MCF 10A (cell line): ENCODE data around the gene TTLL6. TPM values are rescaled to one million over a fixed set of nuclear protein-coding genes. Genes with fewer than 3 reads are reported as not detected.

Experiments used
- BruUV-seq: library from RNA; stranded (reverse); fragments of 400-500 nt; replicated peaks from 2 replicates; lab custom pipeline; 2021; lab: Mats Ljungman, UMichigan
- CTCF ChIA-PET: fragments of 300-600 bp; sonication (Branson Sonifier 250); formaldehyde crosslinking; extraction: SDS; loops from one replicate; lab custom pipeline; 2021; ENCODE audit warnings: antibody characterized with exemption, inconsistent platforms; lab: Yijun Ruan, JAX
- POLR2A ChIA-PET: fragments of 300-600, 350-650 bp; sonication (Branson Sonifier 250); formaldehyde crosslinking; extraction: SDS; loops from one replicate; lab custom pipeline; 2020; ENCODE audit warnings: antibody characterized with exemption, inconsistent platforms; lab: Yijun Ruan, JAX
- DNase-seq: peaks from one replicate; pipeline ENCODE4 v3.0.0-alpha.2; 2018; ENCODE audit not compliant: unreplicated experiment
- H3K27ac Mint-ChIP-seq: one replicate; pipeline ENCODE4 v1.8.0; 2022; ENCODE audit warnings: mild to moderate bottlenecking, low read depth, mixed read lengths; ENCODE audit not compliant: unreplicated experiment
- H3K27me3 Mint-ChIP-seq: one replicate; pipeline ENCODE4 v1.8.0; 2022; ENCODE audit warnings: mixed read lengths; ENCODE audit not compliant: insufficient read depth, unreplicated experiment
- H3K36me3 Mint-ChIP-seq: one replicate; pipeline ENCODE4 v1.8.0; 2022; ENCODE audit warnings: mild to moderate bottlenecking, moderate library complexity, mixed read lengths; ENCODE audit not compliant: insufficient read depth, unreplicated experiment
- H3K4me1 Mint-ChIP-seq: one replicate; pipeline ENCODE4 v1.8.0; 2022; ENCODE audit warnings: mixed read lengths; ENCODE audit not compliant: insufficient read depth, unreplicated experiment
- H3K4me3 Mint-ChIP-seq: one replicate; pipeline ENCODE4 v1.8.0; 2022; ENCODE audit warnings: mild to moderate bottlenecking, moderate library complexity, mixed read lengths; ENCODE audit not compliant: unreplicated experiment
- H3K9me3 Mint-ChIP-seq: one replicate; pipeline ENCODE4 v1.8.0; 2022; ENCODE audit warnings: mixed read lengths; ENCODE audit not compliant: unreplicated experiment
- intact Hi-C: fragments of 100-400 bp; cut with micrococcal nuclease; formaldehyde crosslinking; loops from 2 replicates; pipeline ENCODE4 v1.14.1; 2022
- total RNA-seq: library from RNA; stranded (reverse); gene quantifications from 2 replicates; pipeline ENCODE4 v1.2.3, GENCODE V29; 2022
- TF ChIP-seq, protein P1 (sequence below): fragments of 200-600 bp; IDR thresholded peaks from one replicate; pipeline ENCODE4 v1.8.0; 2022; ENCODE audit warnings: antibody characterized with exemption, mild to moderate bottlenecking; ENCODE audit not compliant: unreplicated experiment

Gene TTLL6
- total RNA-seq, 1 experiment from 2014 or later, result not detected

- intact Hi-C loops, result no loop called here
- no TSS peak for BruUV-seq
- no peak overlapping the region for H3K27ac Mint-ChIP-seq
- no peaks in the 10 kb centered on the region for H3K9me3 Mint-ChIP-seq
- H3K27me3 Mint-ChIP-seq, result peaks cover 11% of the 10 kb centered on the region
- ChIA-PET CTCF (interaction anchor here (0.5 to 3.7 kb wide), 3 partner anchors 12 to 62 kb away, joined by 3 to 19 read pairs (median 7); no protein-coding TSS in a partner anchor), POLR2A (interaction anchor here (0.6 to 1.9 kb wide), 6 partner anchors 14 to 130 kb away, joined by 3 to 6 read pairs (median 4); no protein-coding TSS in a partner anchor)
- H3K4me1 Mint-ChIP-seq, result peaks cover 10% of the 10 kb centered on the region
- H3K36me3 Mint-ChIP-seq, result no peaks in the 10 kb centered on the region
- H3K4me3 Mint-ChIP-seq, result peak overlapping the region; percentile 39
- TF ChIP-seq, protein P1, sequence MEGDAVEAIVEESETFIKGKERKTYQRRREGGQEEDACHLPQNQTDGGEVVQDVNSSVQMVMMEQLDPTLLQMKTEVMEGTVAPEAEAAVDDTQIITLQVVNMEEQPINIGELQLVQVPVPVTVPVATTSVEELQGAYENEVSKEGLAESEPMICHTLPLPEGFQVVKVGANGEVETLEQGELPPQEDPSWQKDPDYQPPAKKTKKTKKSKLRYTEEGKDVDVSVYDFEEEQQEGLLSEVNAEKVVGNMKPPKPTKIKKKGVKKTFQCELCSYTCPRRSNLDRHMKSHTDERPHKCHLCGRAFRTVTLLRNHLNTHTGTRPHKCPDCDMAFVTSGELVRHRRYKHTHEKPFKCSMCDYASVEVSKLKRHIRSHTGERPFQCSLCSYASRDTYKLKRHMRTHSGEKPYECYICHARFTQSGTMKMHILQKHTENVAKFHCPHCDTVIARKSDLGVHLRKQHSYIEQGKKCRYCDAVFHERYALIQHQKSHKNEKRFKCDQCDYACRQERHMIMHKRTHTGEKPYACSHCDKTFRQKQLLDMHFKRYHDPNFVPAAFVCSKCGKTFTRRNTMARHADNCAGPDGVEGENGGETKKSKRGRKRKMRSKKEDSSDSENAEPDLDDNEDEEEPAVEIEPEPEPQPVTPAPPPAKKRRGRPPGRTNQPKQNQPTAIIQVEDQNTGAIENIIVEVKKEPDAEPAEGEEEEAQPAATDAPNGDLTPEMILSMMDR, result no peak
- DNase-seq, result no peak
These were observed 623 bp downstream of the TTLL6 start for GRCh38 chr17:48816438-48816773.

- H3K27ac Mint-ChIP-seq, result no peak overlapping the region
- peaks cover 10% of the 10 kb centered on the region for H3K4me1 Mint-ChIP-seq
- POLR2A ChIA-PET, result interaction anchor here (0.8 to 1.6 kb wide), 4 partner anchors 13 to 296 kb away, joined by 3 to 6 read pairs (median 3); no protein-coding TSS in a partner anchor
- no peaks in the 10 kb centered on the region for H3K36me3 Mint-ChIP-seq
- no peak overlapping the region for H3K4me3 Mint-ChIP-seq
- no TSS peak for BruUV-seq
- peaks cover 11% of the 10 kb centered on the region for H3K27me3 Mint-ChIP-seq
- intact Hi-C loops, result no loop called here
- no peak for DNase-seq
- no peaks in the 10 kb centered on the region for H3K9me3 Mint-ChIP-seq
- CTCF ChIA-PET, result interaction anchor here (1.0 to 3.7 kb wide), 4 partner anchors 9 to 64 kb away, joined by 4 to 25 read pairs (median 12); no protein-coding TSS in a partner anchor
- TF ChIP-seq, protein P1, result no peak
These were observed 1.7 kb downstream of the TTLL6 start for GRCh38 chr17:48815311-48815710.

GRCh38 chr17:48814504-48814903 is 2.5 kb downstream of the TTLL6 start:
- peak; percentile 74 for DNase-seq
- Mint-ChIP-seq H3K4me3 (no peak overlapping the region), H3K27me3 (peaks cover 11% of the 10 kb centered on the region)

GRCh38 chr17:48812001-48812400 is 5.0 kb downstream of the TTLL6 start:
- TF ChIP-seq, protein P1, result no peak
- POLR2A ChIA-PET, result interaction anchor here (0.6 to 2.6 kb wide), 8 partner anchors 10 to 220 kb away, joined by 3 to 11 read pairs (median 4); partner anchors contain the start of genes ATP5MC1 and CALCOCO2

More at GRCh38 chr17:48814504-48814903, 2.5 kb downstream of the TTLL6 start:
- no peaks in the 10 kb centered on the region for H3K36me3 Mint-ChIP-seq
- H3K9me3 Mint-ChIP-seq, result no peaks in the 10 kb centered on the region
- intact Hi-C loops, result loop anchor here (1.0 kb wide), 2 partner anchors 65 to 218 kb away; no protein-coding TSS in a partner anchor
- no peak overlapping the region for H3K27ac Mint-ChIP-seq
- ChIA-PET POLR2A (interaction anchor here (1.4 kb wide), 1 partner anchor 15 kb away, joined by 6 read pairs; no protein-coding TSS in a partner anchor), CTCF (interaction anchor here (0.7 to 3.5 kb wide), 7 partner anchors 10 to 218 kb away, joined by 3 to 25 read pairs (median 5); no protein-coding TSS in a partner anchor)
- no TSS peak for BruUV-seq
- H3K4me1 Mint-ChIP-seq, result peaks cover 10% of the 10 kb centered on the region
- TF ChIP-seq, protein P1, result peak; percentile 62

More at GRCh38 chr17:48812001-48812400, 5.0 kb downstream of the TTLL6 start:
- Mint-ChIP-seq H3K4me1 (peaks cover 9% of the 10 kb centered on the region), H3K36me3 (no peaks in the 10 kb centered on the region), H3K9me3 (no peaks in the 10 kb centered on the region), H3K27ac (no peak overlapping the region), H3K27me3 (peaks cover 8% of the 10 kb centered on the region), H3K4me3 (no peak overlapping the region)
- DNase-seq, result peak; percentile 38
- no TSS peak for BruUV-seq
- intact Hi-C loops, result no loop called here
- CTCF ChIA-PET, result interaction anchor here (0.5 to 3.9 kb wide), 12 partner anchors 8 to 763 kb away, joined by 3 to 25 read pairs (median 6); no protein-coding TSS in a partner anchor
